HepG2 (cell line): ENCODE results near the gene PXT1. TPM values are rescaled to one million over a fixed set of nuclear protein-coding genes. Genes with fewer than 3 reads are reported as not detected.

Experiments
- AHDC1 ChIP-seq: sonication (generic); formaldehyde crosslinking; IDR thresholded peaks from 2 replicates; pipeline ENCODE4 v1.5.1; 2020; ENCODE audit warnings: mild to moderate bottlenecking, missing genetic modification reagents, borderline replicate concordance
- CHD4 ChIP-seq: fragments of 200-600 bp; sonication (generic); IDR thresholded peaks from 2 replicates; pipeline ENCODE4 v1.7.0; 2017; ENCODE audit warnings: mild to moderate bottlenecking, low read length, borderline replicate concordance
- CSRNP2 ChIP-seq: sonication (generic); formaldehyde crosslinking; conservative IDR thresholded peaks from 2 replicates; pipeline ENCODE4 v1.8.0; 2022; ENCODE audit warnings: low read depth, missing genetic modification reagents
- DNMT1 ChIP-seq: sonication (generic); formaldehyde crosslinking; IDR thresholded peaks from 2 replicates; pipeline ENCODE4 v1.5.1; 2020; ENCODE audit warnings: mild to moderate bottlenecking, missing genetic modification reagents
- FOXM1 ChIP-seq: sonication (generic); formaldehyde crosslinking; IDR thresholded peaks from 2 replicates; pipeline ENCODE4 v1.5.0; 2020; ENCODE audit warnings: missing genetic modification reagents
- GPN1 ChIP-seq: sonication (generic); formaldehyde crosslinking; IDR thresholded peaks from 2 replicates; pipeline ENCODE4 v1.5.1; 2020; ENCODE audit warnings: missing genetic modification reagents, borderline replicate concordance
- KAT7 ChIP-seq: IDR thresholded peaks from 2 replicates; pipeline ENCODE4 v1.6.1; 2018; ENCODE audit warnings: borderline replicate concordance, missing compliant biosample characterization
- MAFK ChIP-seq, 2 experiments: IDR thresholded peaks in 1 of 2; conservative IDR thresholded peaks in 1 of 2; 2 replicates each; pipeline ENCODE4 v1.6.1; 2011; ENCODE audit warnings: improper control_type of control experiment in 2 of 2, low read length in 2 of 2
- PPARG ChIP-seq: conservative IDR thresholded peaks from 2 replicates; pipeline ENCODE4 v1.6.1; 2016; ENCODE audit warnings: missing biosample characterization, missing genetic modification reagents
- RBAK ChIP-seq: sonication (generic); formaldehyde crosslinking; IDR thresholded peaks from 2 replicates; pipeline ENCODE4 v1.5.1; 2020; ENCODE audit warnings: mild to moderate bottlenecking, missing genetic modification reagents
- SIN3A ChIP-seq: IDR thresholded peaks from 2 replicates; pipeline ENCODE4 v1.6.1; 2011; ENCODE audit warnings: low read depth, mild to moderate bottlenecking, control low read depth, low read length, borderline replicate concordance
- SKI ChIP-seq: fragments of 450-650 bp; IDR thresholded peaks from one replicate; pipeline ENCODE4 v1.6.1; 2018; ENCODE audit warnings: mild to moderate bottlenecking; ENCODE audit not compliant: partially characterized antibody
- SMAD3 ChIP-seq: sonication (generic); formaldehyde crosslinking; IDR thresholded peaks from 2 replicates; pipeline ENCODE4 v1.4.0; 2020; ENCODE audit warnings: missing genetic modification reagents
- SMARCE1 ChIP-seq: fragments of 450-650 bp; IDR thresholded peaks from 2 replicates; pipeline ENCODE4 v1.6.1; 2017; ENCODE audit warnings: borderline replicate concordance
- SMYD3 ChIP-seq: sonication (generic); formaldehyde crosslinking; IDR thresholded peaks from 2 replicates; pipeline ENCODE4 v1.8.1; 2023; ENCODE audit warnings: mild to moderate bottlenecking, missing genetic modification reagents
- SSRP1 ChIP-seq: IDR thresholded peaks from 2 replicates; pipeline ENCODE4 v1.6.1; 2016; ENCODE audit warnings: control low read depth
- TCF7L2 ChIP-seq: IDR thresholded peaks from 2 replicates; pipeline ENCODE4 v1.6.1; 2011; ENCODE audit warnings: mild to moderate bottlenecking, low read depth, low read length, moderate library complexity
- ZFP36 ChIP-seq: fragments of 150-350 bp; IDR thresholded peaks from 2 replicates; pipeline ENCODE4 v1.6.1; 2018; ENCODE audit warnings: borderline replicate concordance, low read length, low read depth; ENCODE audit not compliant: partially characterized antibody
- ZFP62 ChIP-seq: sonication (generic); formaldehyde crosslinking; IDR thresholded peaks from 2 replicates; pipeline ENCODE4 v1.4.0; 2020; ENCODE audit warnings: missing genetic modification reagents
- ZNF317 ChIP-seq: sonication (generic); formaldehyde crosslinking; IDR thresholded peaks from 2 replicates; pipeline ENCODE4 v1.5.0; 2020; ENCODE audit warnings: mild to moderate bottlenecking, missing genetic modification reagents
- ZNF558 ChIP-seq: sonication (generic); formaldehyde crosslinking; IDR thresholded peaks from 2 replicates; pipeline ENCODE4 v1.9.0; 2022; ENCODE audit warnings: mild to moderate bottlenecking, missing genetic modification reagents, borderline replicate concordance
- ZNF569 ChIP-seq: sonication (generic); formaldehyde crosslinking; IDR thresholded peaks from 2 replicates; pipeline ENCODE4 v1.5.0; 2020; ENCODE audit warnings: mild to moderate bottlenecking, missing genetic modification reagents, moderate library complexity, borderline replicate concordance
- ZNF740 ChIP-seq: sonication (generic); formaldehyde crosslinking; IDR thresholded peaks from 2 replicates; pipeline ENCODE4 v1.4.0; 2020; ENCODE audit warnings: missing genetic modification reagents
- ZNF839 ChIP-seq: sonication (generic); formaldehyde crosslinking; IDR thresholded peaks from 2 replicates; pipeline ENCODE4 v1.4.0; 2020; ENCODE audit warnings: missing genetic modification reagents, mild to moderate bottlenecking, borderline replicate concordance
- polyA plus RNA-seq, 8 experiments: library from polyadenylated mRNA; depleted of rRNA in 3 of 8; stranded (reverse) in 7 of 8; unstranded in 1 of 8; fragments of >200 nt; fragmentation: Illumina TruSeq in 4 of 8; extraction: Trizol in 4 of 8; gene quantifications; 2 replicates each; pipeline versions ENCODE4 v1.2.1 to v1.2.3, GENCODE V29; 2011 to 2016; ENCODE audit warnings: low read depth in 4 of 8, missing spikeins in 1 of 8, mixed read lengths in 1 of 8; ENCODE audit not compliant: insufficient read depth in 1 of 8
- total RNA-seq, 5 experiments: library from RNA; depleted of rRNA; stranded (reverse); fragments of >200 nt; fragmentation: Illumina TruSeq; extraction: Trizol; gene quantifications; 2 replicates each; pipeline ENCODE4 v1.2.3, GENCODE V29; 2016; ENCODE audit warnings: low read depth in 1 of 5

Gene PXT1
- total and polyA plus RNA-seq, 2 of the 13 experiments (the other 11 are each of a cell fraction or from before 2014, with no cell fraction given) = 0.04 TPM; not detected in 1

- TF ChIP-seq SIN3A (0 out of 2 replicates have a peak, but pooled peaks have one; percentile 43), TCF7L2 (no peak), MAFK (conservative IDR thresholded peaks at IDR 0.05 in 1 of 2, IDR thresholded peaks at IDR 0.05 in 1 of 2; ENCODE audit: low read length in 2 of 2) (no peak), GPN1 (CRISPR knock-in tag) (no peak), SKI (peak; percentile 53), ZNF569 (no peak), KAT7 (peak; percentile 85), AHDC1 (CRISPR knock-in tag) (no peak; the same call in 1 of the 2 replicates), SMARCE1 (no peak), SSRP1 (CRISPR knock-in tag) (no peak), ZNF558 (CRISPR knock-in tag) (peak; percentile 74; the same call in 1 of the 2 replicates), PPARG (peak; percentile 68), ZFP62 (CRISPR knock-in tag) (no peak), ZNF317 (CRISPR knock-in tag) (peak; percentile 80), CSRNP2 (CRISPR knock-in tag) (no peak), ZFP36 (no peak), ZNF839 (CRISPR knock-in tag) (peak; percentile 68; the same call in 1 of the 2 replicates), SMYD3 (CRISPR knock-in tag) (peak; percentile 94; the same call in 1 of the 2 replicates), DNMT1 (CRISPR knock-in tag) (peak; percentile 73; the same call in 1 of the 2 replicates), SMAD3 (CRISPR knock-in tag) (peak; percentile 58; the same call in 1 of the 2 replicates), ZNF740 (CRISPR knock-in tag) (no peak), CHD4 (no peak), FOXM1 (no peak), RBAK (CRISPR knock-in tag) (no peak)
Observed at GRCh38 chr6:36423101-36423824, 19.4 kb downstream of the PXT1 start (continued).
